Breast epithelium (tissue), 3 donors: ENCODE results near the gene NRCAM.

Source experiments
- CTCF ChIP-seq, 3 donors: fragments of 450-650 bp; IDR thresholded peaks; one replicate each; pipeline ENCODE4 v1.5.1; 2016 to 2017; ENCODE audit warnings: antibody characterized with exemption in 3 of 3, mild to moderate bottlenecking in 3 of 3, moderate library complexity in 3 of 3
- POLR2A ChIP-seq: fragments of 450-650 bp; IDR thresholded peaks from one replicate; pipeline ENCODE4 v1.6.1; 2016; ENCODE audit warnings: antibody characterized with exemption, mild to moderate bottlenecking, moderate library complexity
- POLR2AphosphoS5 ChIP-seq, 3 donors: sonication (generic); formaldehyde crosslinking; IDR thresholded peaks; one replicate each; pipeline ENCODE4 v1.6.1; 2017; ENCODE audit warnings: antibody characterized with exemption in 3 of 3

- TF ChIP-seq CTCF (IDR thresholded peaks at IDR 0.05) (no peak), POLR2A (no peak), POLR2AphosphoS5 (IDR thresholded peaks at IDR 0.05) (no peak)
Observed at GRCh38 chr7:108171164-108171563, 285.1 kb downstream of the NRCAM start.
